Tibial artery (tissue), 4 donors: Measurements from ENCODE around the gene POLR2E.
A peak's percentile ranks its signal among the peaks of the same experiment; 100 is the strongest.

Experiments
- DNase-seq, 2 donors: peaks; one replicate each; pipeline ENCODE4 v3.0.0-alpha.2; 2019
- H3K27ac ChIP-seq, 2 donors: fragments of 200-600 bp; sonication (generic) in 1 of 2; 1 replicate in 1 of 2; 2 replicates in 1 of 2; pipeline ENCODE4 v1.5.1; 2018 to 2019; ENCODE audit warnings: mild to moderate bottlenecking in 1 of 2
- H3K27me3 ChIP-seq, 2 donors: fragments of 200-600 bp; sonication (generic) in 1 of 2; one replicate each; pipeline versions ENCODE4 v1.5.1 to v1.6.0; 2016 to 2019
- H3K36me3 ChIP-seq, 3 donors: fragments of 200-600 bp; sonication (generic) in 2 of 3; one replicate each; pipeline ENCODE4 v1.5.1; 2016 to 2019; ENCODE audit warnings: mild to moderate bottlenecking in 2 of 3
- H3K4me1 ChIP-seq, 4 donors: fragments of 200-600 bp; sonication (generic) in 2 of 4; 1 replicate in 3 of 4; 2 replicates in 1 of 4; pipeline ENCODE4 v1.5.1; 2016 to 2019
- H3K4me3 ChIP-seq, 2 donors: fragments of 200-600 bp; sonication (generic) in 1 of 2; 1 replicate in 1 of 2; 2 replicates in 1 of 2; pipeline ENCODE4 v1.5.1; 2018 to 2019; ENCODE audit warnings: mild to moderate bottlenecking in 2 of 2
- H3K9me3 ChIP-seq, 3 donors: fragments of 200-600 bp; sonication (generic) in 1 of 3; one replicate each; pipeline ENCODE4 v1.5.1; 2016 to 2019
- intact Hi-C: fragments of 100-400 bp; cut with DNase I; formaldehyde crosslinking; loops from one replicate; pipeline ENCODE4 v1.15.0; 2023; ENCODE audit warnings: low total_unique reads
- TF ChIP-seq, protein P1 (sequence below), 2 experiments: fragments of 200-600 bp in 1 of 2; fragments of 450-650 bp in 1 of 2; IDR thresholded peaks; one replicate each; pipeline ENCODE4 v1.5.1; 2017 to 2019; ENCODE audit warnings: antibody characterized with exemption in 2 of 2, mild to moderate bottlenecking in 1 of 2, moderate library complexity in 1 of 2

The POLR2E gene

DNA sequence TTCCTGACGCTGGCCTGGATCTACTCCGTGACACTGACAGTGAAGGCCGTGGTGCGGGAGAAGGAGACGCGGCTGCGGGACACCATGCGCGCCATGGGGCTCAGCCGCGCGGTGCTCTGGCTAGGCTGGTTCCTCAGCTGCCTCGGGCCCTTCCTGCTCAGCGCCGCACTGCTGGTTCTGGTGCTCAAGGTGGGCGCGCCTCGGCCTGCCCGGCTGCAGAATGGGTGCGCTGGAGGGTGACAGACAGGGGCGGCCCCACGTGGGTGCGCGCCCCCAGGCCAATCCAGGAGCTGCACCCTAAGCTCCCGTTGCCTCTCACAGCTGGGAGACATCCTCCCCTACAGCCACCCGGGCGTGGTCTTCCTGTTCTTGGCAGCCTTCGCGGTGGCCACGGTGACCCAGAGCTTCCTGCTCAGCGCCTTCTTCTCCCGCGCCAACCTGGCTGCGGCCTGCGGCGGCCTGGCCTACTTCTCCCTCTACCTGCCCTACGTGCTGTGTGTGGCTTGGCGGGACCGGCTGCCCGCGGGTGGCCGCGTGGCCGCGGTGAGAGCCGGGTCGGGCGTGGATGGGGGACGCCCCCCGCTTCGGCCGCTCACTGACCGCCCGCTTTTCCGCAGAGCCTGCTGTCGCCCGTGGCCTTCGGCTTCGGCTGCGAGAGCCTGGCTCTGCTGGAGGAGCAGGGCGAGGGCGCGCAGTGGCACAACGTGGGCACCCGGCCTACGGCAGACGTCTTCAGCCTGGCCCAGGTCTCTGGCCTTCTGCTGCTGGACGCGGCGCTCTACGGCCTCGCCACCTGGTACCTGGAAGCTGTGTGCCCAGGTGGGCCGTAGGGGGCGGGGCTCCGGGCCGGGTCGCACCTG, 48.1 kb downstream of the POLR2E start:
- intact Hi-C loops: no loop called here
- H3K9me3 ChIP-seq: no peaks in the 10 kb centered on the region
- H3K4me3 ChIP-seq: no peak overlapping the region
- no peaks in the 10 kb centered on the region for H3K36me3 ChIP-seq
- no peak overlapping the region for H3K27ac ChIP-seq
- H3K27me3 ChIP-seq: peaks cover 0 to 19% of the 10 kb centered on the region in 2 donors
- peaks cover 0 to 12% (median 7%) of the 10 kb centered on the region in 4 donors for H3K4me1 ChIP-seq
- DNase-seq: no peak
- TF ChIP-seq, protein P1, sequence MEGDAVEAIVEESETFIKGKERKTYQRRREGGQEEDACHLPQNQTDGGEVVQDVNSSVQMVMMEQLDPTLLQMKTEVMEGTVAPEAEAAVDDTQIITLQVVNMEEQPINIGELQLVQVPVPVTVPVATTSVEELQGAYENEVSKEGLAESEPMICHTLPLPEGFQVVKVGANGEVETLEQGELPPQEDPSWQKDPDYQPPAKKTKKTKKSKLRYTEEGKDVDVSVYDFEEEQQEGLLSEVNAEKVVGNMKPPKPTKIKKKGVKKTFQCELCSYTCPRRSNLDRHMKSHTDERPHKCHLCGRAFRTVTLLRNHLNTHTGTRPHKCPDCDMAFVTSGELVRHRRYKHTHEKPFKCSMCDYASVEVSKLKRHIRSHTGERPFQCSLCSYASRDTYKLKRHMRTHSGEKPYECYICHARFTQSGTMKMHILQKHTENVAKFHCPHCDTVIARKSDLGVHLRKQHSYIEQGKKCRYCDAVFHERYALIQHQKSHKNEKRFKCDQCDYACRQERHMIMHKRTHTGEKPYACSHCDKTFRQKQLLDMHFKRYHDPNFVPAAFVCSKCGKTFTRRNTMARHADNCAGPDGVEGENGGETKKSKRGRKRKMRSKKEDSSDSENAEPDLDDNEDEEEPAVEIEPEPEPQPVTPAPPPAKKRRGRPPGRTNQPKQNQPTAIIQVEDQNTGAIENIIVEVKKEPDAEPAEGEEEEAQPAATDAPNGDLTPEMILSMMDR (IDR thresholded peaks at IDR 0.05): no peak

DNA sequence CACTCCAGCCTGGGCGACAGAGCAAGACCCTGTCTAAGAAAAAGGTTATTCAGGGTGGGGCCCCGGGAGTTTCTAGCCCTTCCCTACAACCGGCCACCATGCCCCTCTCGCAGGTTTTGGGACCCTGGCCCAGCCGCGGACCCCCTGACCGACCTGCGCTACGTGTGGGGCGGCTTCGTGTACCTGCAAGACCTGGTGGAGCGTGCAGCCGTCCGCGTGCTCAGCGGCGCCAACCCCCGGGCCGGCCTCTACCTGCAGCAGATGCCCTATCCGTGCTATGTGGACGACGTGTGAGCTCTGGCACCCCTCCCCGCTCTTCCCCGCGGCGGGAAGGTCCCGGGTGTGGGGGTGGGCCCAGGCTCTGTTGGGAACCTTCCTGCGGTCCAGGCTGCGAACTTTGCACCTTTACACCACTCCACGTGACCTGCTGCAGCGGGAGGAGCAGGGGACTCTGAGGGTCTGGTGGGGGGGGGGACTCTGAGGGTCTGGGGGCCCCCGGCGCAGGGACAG, 49.0 kb downstream of the POLR2E start:
- H3K4me3 ChIP-seq: no peak overlapping the region
- intact Hi-C loops: no loop called here
- H3K27me3 ChIP-seq: peaks cover 0 to 27% of the 10 kb centered on the region in 2 donors
- H3K9me3 ChIP-seq: no peaks in the 10 kb centered on the region
- no peak for DNase-seq
- H3K36me3 ChIP-seq: no peaks in the 10 kb centered on the region
- no peak overlapping the region for H3K27ac ChIP-seq
- peaks cover 0 to 21% (median 16%) of the 10 kb centered on the region in 4 donors for H3K4me1 ChIP-seq
- TF ChIP-seq, protein P1 (IDR thresholded peaks at IDR 0.05): no peak

DNA sequence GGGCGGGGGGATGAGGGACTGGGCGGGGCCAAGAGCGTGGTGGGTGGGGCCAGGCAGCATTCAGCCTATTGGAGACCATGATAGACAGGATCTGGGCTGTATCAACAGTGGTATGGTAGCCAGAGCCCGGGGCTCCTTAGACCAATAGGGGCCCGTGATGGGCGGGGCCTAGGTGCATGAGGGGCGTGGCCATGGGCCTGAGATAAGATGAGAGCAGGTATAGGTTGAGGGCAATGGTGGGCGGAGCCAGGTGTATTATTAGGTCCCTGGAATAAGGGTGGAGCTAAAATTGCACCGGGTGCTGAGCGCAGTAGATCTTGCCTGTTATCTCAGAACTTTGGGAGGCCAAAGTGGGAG, 50.0 kb downstream of the POLR2E start:
- H3K27me3 ChIP-seq: peaks cover 0 to 27% of the 10 kb centered on the region in 2 donors
- intact Hi-C loops: no loop called here
- no peak for DNase-seq

DNA sequence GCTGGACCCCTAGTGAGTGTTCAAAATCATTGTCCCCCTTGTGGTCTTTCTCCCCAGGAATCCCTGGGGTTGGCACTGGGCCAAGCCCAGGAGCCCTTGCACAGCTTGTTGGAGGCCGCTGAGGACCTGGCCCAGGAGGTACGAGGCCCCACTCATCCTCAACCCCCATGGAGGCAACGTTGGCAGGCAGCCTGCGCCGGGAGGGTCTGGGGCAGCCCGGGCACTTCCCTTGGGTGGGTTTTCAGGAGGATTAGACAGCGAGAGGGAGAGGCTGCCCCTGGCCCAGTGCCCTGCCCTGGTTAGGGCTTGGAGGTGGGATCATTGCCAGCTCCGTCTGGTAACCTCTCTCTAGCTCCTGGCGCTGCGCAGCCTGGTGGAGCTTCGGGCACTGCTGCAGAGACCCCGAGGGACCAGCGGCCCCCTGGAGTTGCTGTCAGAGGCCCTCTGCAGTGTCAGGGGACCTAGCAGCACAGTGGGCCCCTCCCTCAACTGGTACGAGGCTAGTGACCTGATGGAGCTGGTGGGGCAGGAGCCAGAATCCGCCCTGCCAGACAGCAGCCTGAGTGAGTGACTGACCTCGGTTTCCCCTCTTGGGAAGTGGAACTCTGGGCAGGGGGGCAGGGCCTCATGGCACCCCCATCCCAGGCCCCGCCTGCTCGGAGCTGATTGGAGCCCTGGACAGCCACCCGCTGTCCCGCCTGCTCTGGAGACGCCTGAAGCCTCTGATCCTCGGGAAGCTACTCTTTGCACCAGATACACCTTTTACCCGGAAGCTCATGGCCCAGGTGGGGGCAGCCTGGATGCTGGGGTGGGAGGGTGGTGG, 52.3 kb downstream of the POLR2E start:
- no peak for DNase-seq
- Histone ChIP-seq H3K4me1 (peaks cover 0 to 51% (median 37%) of the 10 kb centered on the region in 4 donors), H3K9me3 (no peaks in the 10 kb centered on the region), H3K27me3 (peaks cover 0 to 27% of the 10 kb centered on the region in 2 donors), H3K4me3 (no peak overlapping the region), H3K36me3 (peaks cover 0 to 2% (median 0%) of the 10 kb centered on the region in 3 donors), H3K27ac (peak overlapping the region; percentile 23 to 62)
- intact Hi-C loops: loop anchor here (5.0 kb wide), 1 partner anchor 49 kb away; no protein-coding TSS in a partner anchor
- TF ChIP-seq, protein P1 (IDR thresholded peaks at IDR 0.05): no peak

More for the DNA sequence above, 50.0 kb downstream of the POLR2E start:
- Histone ChIP-seq H3K4me1 (peaks cover 0 to 30% (median 26%) of the 10 kb centered on the region in 4 donors), H3K4me3 (no peak overlapping the region), H3K36me3 (no peaks in the 10 kb centered on the region), H3K9me3 (no peaks in the 10 kb centered on the region), H3K27ac (no peak overlapping the region)
- TF ChIP-seq, protein P1 (IDR thresholded peaks at IDR 0.05): no peak

DNA sequence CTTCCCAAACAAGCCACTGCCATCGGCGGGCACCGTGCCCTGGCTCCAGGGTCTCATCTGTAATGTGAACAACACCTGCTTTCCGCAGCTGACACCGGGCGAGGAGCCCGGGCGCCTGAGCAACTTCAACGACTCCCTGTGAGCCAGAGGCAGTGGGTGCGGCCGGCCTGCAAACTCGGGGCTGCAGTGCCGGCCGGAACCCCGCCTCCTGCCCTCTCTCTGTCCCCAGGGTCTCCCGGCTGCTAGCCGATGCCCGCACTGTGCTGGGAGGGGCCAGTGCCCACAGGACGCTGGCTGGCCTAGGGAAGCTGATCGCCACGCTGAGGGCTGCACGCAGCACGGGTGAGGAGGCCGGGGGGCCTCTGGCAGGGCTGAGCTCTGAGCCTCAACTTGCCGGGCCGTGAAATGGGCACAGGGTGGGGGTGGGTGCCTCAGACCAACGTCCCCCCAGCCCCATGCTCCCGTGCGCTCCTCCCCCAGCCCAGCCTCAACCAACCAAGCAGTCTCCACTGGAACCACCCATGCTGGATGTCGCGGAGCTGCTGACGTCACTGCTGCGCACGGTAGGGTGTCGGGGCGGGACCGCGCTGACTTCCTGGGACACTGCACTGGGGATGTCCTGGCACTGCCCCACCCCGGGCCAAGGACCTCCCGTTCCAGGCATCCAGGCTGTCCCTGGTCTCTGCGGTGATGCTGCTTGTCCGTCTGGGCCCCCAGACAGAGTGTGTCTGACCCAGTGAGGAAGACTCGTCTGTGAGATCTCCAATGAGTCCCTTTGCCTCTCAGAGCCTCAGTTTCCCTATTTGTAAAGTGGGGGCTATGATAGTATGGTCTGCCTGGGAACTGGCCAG, 53.1 kb downstream of the POLR2E start:
- Histone ChIP-seq H3K4me1 (peaks cover 0 to 56% (median 40%) of the 10 kb centered on the region in 4 donors), H3K36me3 (peaks cover 5 to 10% (median 7%) of the 10 kb centered on the region in 3 donors), H3K9me3 (no peaks in the 10 kb centered on the region), H3K4me3 (peak overlapping the region in 1 of 2 donors; percentile 11), H3K27ac (peak overlapping the region; percentile 23 to 62), H3K27me3 (peaks cover 0 to 27% of the 10 kb centered on the region in 2 donors)
- TF ChIP-seq, protein P1 (IDR thresholded peaks at IDR 0.05): no peak
- DNase-seq: peak in 1 of 2 donors; percentile 85
- intact Hi-C loops: loop anchor here (5.0 kb wide), 1 partner anchor 50 kb away; no protein-coding TSS in a partner anchor
